ENCODE data around the gene NIM1K. TPM values are rescaled to one million over a fixed set of nuclear protein-coding genes. Genes with fewer than 3 reads are reported as not detected.
"Not testable (repeated sequence)": the region's sequence is repeated elsewhere in the genome, so short reads cannot be mapped to it uniquely, and the experiment has no call there.

The NIM1K gene
- total RNA-seq, 1 donor from 2014 or later: 0.54 TPM

GRCh38 chr5:43161244-43161643, 30.8 kb upstream of the NIM1K start:
- peaks cover 26% of the 10 kb centered on the region for H3K79me2 ChIP-seq (ENCODE audit: insufficient read depth, low read length)
- Mint-ChIP-seq H3K9me3 (ENCODE audit: unreplicated experiment) (no peaks in the 10 kb centered on the region), H3K4me3 (ENCODE audit: unreplicated experiment) (no peak overlapping the region), H3K4me1 (ENCODE audit: low read depth, unreplicated experiment) (peaks cover 2% of the 10 kb centered on the region), H3K27me3 (ENCODE audit: low read depth, unreplicated experiment) (no peaks in the 10 kb centered on the region), H3K27ac (ENCODE audit: unreplicated experiment) (no peak overlapping the region), H3K36me3 (ENCODE audit: low read depth, unreplicated experiment) (peaks cover 14% of the 10 kb centered on the region)
- H3K27ac ChIP-seq (ENCODE audit: low read depth, low read length): no peak overlapping the region
- peaks cover 19% of the 10 kb centered on the region for H3K36me3 ChIP-seq (ENCODE audit: insufficient read depth, low read length)
- no peaks in the 10 kb centered on the region for H3K9me3 ChIP-seq (ENCODE audit: insufficient read depth, low read depth, low read length)
- TF ChIP-seq EZH2 (IDR thresholded peaks at IDR 0.05; ENCODE audit: insufficient read depth, low read length) (no peak), CTCF (IDR thresholded peaks at IDR 0.05; ENCODE audit: insufficient read depth, low read depth, low read length) (no peak)
- H3K9ac ChIP-seq (ENCODE audit: low read length): no peak overlapping the region
- H3K4me2 ChIP-seq (ENCODE audit: low read length): no peak overlapping the region
- H4K20me1 ChIP-seq (ENCODE audit: insufficient read depth, low read length): peaks cover 32% of the 10 kb centered on the region
- H3K4me1 ChIP-seq (ENCODE audit: insufficient read depth, low read length): no peaks in the 10 kb centered on the region
- H3K4me3 ChIP-seq (ENCODE audit: insufficient read depth, low read depth, low read length): no peak overlapping the region
- DNase-seq (ENCODE audit: low read depth) (no peak), FAIRE-seq (no peak)
- no peaks in the 10 kb centered on the region for H3K27me3 ChIP-seq (ENCODE audit: insufficient read depth, low read length)
- H2AFZ ChIP-seq (ENCODE audit: low read depth, low read length): no peak overlapping the region

- not testable (repeated sequence) for H3K4me1 ChIP-seq (ENCODE audit: insufficient read depth, low read length); H3K27me3 ChIP-seq (ENCODE audit: insufficient read depth, low read length); H3K4me1 Mint-ChIP-seq (ENCODE audit: low read depth, unreplicated experiment); FAIRE-seq; DNase-seq (ENCODE audit: low read depth); H3K27ac ChIP-seq (ENCODE audit: low read depth, low read length); H3K79me2 ChIP-seq (ENCODE audit: insufficient read depth, low read length); H3K27ac Mint-ChIP-seq (ENCODE audit: unreplicated experiment); H3K4me3 ChIP-seq (ENCODE audit: insufficient read depth, low read depth, low read length); H3K4me3 Mint-ChIP-seq (ENCODE audit: unreplicated experiment); H3K4me2 ChIP-seq (ENCODE audit: low read length); H3K9ac ChIP-seq (ENCODE audit: low read length); H3K27me3 Mint-ChIP-seq (ENCODE audit: low read depth, unreplicated experiment); H2AFZ ChIP-seq (ENCODE audit: low read depth, low read length); H3K9me3 ChIP-seq (ENCODE audit: insufficient read depth, low read depth, low read length); H3K36me3 Mint-ChIP-seq (ENCODE audit: low read depth, unreplicated experiment); H3K9me3 Mint-ChIP-seq (ENCODE audit: unreplicated experiment)
- peaks cover 32% of the 10 kb centered on the region for H3K36me3 ChIP-seq (ENCODE audit: insufficient read depth, low read length)
- H4K20me1 ChIP-seq (ENCODE audit: insufficient read depth, low read length): peaks cover 24% of the 10 kb centered on the region
Measured at GRCh38 chr5:43164801-43165200, 27.2 kb upstream of the NIM1K start.

- H3K27ac ChIP-seq (ENCODE audit: low read depth, low read length): no peak overlapping the region
- H3K27me3 ChIP-seq (ENCODE audit: insufficient read depth, low read length): no peaks in the 10 kb centered on the region
- peaks cover 8% of the 10 kb centered on the region for H3K79me2 ChIP-seq (ENCODE audit: insufficient read depth, low read length)
- H3K9me3 Mint-ChIP-seq (ENCODE audit: unreplicated experiment): no peaks in the 10 kb centered on the region
- H3K9me3 ChIP-seq (ENCODE audit: insufficient read depth, low read depth, low read length): no peaks in the 10 kb centered on the region
- H3K9ac ChIP-seq (ENCODE audit: low read length): no peak overlapping the region
- no peak overlapping the region for H3K4me3 Mint-ChIP-seq (ENCODE audit: unreplicated experiment)
- peaks cover 10% of the 10 kb centered on the region for H3K36me3 Mint-ChIP-seq (ENCODE audit: low read depth, unreplicated experiment)
- FAIRE-seq (no peak), DNase-seq (ENCODE audit: low read depth) (no peak)
- H2AFZ ChIP-seq (ENCODE audit: low read depth, low read length): no peak overlapping the region
- no peaks in the 10 kb centered on the region for H3K27me3 Mint-ChIP-seq (ENCODE audit: low read depth, unreplicated experiment)
- H3K4me1 ChIP-seq (ENCODE audit: insufficient read depth, low read length): no peaks in the 10 kb centered on the region
- no peaks in the 10 kb centered on the region for H3K4me1 Mint-ChIP-seq (ENCODE audit: low read depth, unreplicated experiment)
- no peak overlapping the region for H3K27ac Mint-ChIP-seq (ENCODE audit: unreplicated experiment)
- TF ChIP-seq EZH2 (IDR thresholded peaks at IDR 0.05; ENCODE audit: insufficient read depth, low read length) (no peak), CTCF (IDR thresholded peaks at IDR 0.05; ENCODE audit: insufficient read depth, low read depth, low read length) (no peak)
- H4K20me1 ChIP-seq (ENCODE audit: insufficient read depth, low read length): peaks cover 21% of the 10 kb centered on the region
- H3K36me3 ChIP-seq (ENCODE audit: insufficient read depth, low read length): peaks cover 32% of the 10 kb centered on the region
- H3K4me3 ChIP-seq (ENCODE audit: insufficient read depth, low read depth, low read length): no peak overlapping the region
- no peak overlapping the region for H3K4me2 ChIP-seq (ENCODE audit: low read length)
Measured at GRCh38 chr5:43165323-43165722, 26.7 kb upstream of the NIM1K start.

All from astrocyte (in vitro differentiated cells and primary cell).